ENCODE measurements around the gene HTR1E. TPM values are rescaled to one million over a fixed set of nuclear protein-coding genes. Genes with fewer than 3 reads are reported as not detected.
A peak's percentile ranks its signal among the peaks of the same experiment; 100 is the strongest.
"Not testable (repeated sequence)": the region's sequence is repeated elsewhere in the genome, so short reads cannot be mapped to it uniquely, and the experiment has no call there.

HTR1E gene
- polyA plus RNA-seq, 6 donors from 2014 or later = not detected

DNA sequence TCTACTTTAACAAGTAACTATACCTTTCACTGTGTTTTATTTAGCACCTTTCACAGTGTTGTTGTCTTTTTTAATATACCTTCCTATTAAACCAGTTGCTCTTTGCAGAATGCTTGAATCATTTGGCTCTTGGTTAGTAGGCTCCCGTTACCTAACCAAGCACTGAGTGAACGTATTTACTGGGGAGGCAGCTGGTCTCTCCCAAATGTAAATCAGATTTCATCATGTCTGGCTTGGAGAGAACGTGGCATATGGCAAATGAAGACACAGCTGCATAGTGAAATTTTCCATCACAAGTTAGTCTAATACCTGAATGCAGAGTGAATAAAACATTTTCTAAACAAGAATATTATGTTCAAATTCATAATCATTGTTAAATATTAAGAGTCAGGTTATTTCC, 12.4 kb downstream of the HTR1E start:
- DNase-seq (no peak), ATAC-seq (ENCODE audit: low read depth in 2 of 2) (no peak)
- Mint-ChIP-seq H3K27me3 (peaks cover 0 to 8% (median 1%) of the 10 kb centered on the region in 3 donors), H3K36me3 (no peaks in the 10 kb centered on the region), H3K27ac (no peak overlapping the region), H3K4me1 (no peaks in the 10 kb centered on the region), H3K9me3 (no peaks in the 10 kb centered on the region), H3K4me3 (no peak overlapping the region)

DNA sequence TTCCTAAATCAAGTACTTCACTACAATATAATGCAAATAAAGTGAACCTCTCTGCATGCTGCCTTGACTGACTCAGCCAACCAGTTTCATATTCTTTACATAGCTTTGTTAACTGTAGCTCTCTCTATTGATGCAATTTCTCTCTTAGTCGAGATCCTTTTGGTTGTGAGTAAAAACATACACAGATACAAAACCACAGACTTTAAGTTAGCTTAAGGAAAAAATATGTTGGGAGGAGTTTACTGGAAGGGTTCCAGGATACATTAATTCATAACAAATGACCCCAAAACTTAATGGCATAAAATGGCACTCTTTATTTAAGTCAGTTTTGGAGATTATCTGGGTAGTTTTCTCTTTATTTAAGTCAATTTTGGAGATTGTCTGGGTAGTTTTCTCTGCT, 15.7 kb downstream of the HTR1E start:
- ATAC-seq (ENCODE audit: low read depth in 2 of 2) (no peak), DNase-seq (no peak)
- H3K36me3 Mint-ChIP-seq = no peaks in the 10 kb centered on the region
- H3K9me3 Mint-ChIP-seq = no peaks in the 10 kb centered on the region
- H3K27me3 Mint-ChIP-seq = peaks cover 0 to 8% (median 6%) of the 10 kb centered on the region in 3 donors
- H3K27ac Mint-ChIP-seq = no peak overlapping the region
- H3K4me1 Mint-ChIP-seq = no peaks in the 10 kb centered on the region
- H3K4me3 Mint-ChIP-seq = no peak overlapping the region

DNA sequence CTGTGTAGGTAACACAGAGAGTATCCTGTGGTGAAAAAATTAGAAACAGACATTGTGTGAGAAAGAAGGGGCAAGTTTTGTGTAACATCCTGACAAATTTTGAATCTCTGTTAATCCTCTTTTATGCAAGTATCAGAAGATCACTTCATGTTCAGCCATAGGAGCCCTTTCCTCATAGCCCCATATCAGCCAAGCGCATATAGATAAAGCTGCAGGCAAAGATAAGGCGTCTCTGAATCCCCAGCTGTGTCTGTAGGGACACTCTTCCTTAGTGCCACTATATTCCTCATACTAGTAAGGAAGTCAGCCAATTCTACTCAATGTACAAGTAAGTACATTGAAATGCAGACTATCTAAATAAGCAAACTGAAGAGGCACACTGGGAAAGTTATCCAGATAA, 22.3 kb downstream of the HTR1E start:
- peaks cover 6 to 14% (median 10%) of the 10 kb centered on the region in 3 donors for H3K27me3 Mint-ChIP-seq
- H3K4me1 Mint-ChIP-seq = no peaks in the 10 kb centered on the region
- H3K4me3 Mint-ChIP-seq = no peak overlapping the region
- no peak for ATAC-seq (ENCODE audit: low read depth in 2 of 2)
- no peak overlapping the region for H3K27ac Mint-ChIP-seq
- H3K9me3 Mint-ChIP-seq = peaks cover 0 to 3% (median 0%) of the 10 kb centered on the region in 7 donors
- DNase-seq = no peak
- H3K36me3 Mint-ChIP-seq = no peaks in the 10 kb centered on the region

DNA sequence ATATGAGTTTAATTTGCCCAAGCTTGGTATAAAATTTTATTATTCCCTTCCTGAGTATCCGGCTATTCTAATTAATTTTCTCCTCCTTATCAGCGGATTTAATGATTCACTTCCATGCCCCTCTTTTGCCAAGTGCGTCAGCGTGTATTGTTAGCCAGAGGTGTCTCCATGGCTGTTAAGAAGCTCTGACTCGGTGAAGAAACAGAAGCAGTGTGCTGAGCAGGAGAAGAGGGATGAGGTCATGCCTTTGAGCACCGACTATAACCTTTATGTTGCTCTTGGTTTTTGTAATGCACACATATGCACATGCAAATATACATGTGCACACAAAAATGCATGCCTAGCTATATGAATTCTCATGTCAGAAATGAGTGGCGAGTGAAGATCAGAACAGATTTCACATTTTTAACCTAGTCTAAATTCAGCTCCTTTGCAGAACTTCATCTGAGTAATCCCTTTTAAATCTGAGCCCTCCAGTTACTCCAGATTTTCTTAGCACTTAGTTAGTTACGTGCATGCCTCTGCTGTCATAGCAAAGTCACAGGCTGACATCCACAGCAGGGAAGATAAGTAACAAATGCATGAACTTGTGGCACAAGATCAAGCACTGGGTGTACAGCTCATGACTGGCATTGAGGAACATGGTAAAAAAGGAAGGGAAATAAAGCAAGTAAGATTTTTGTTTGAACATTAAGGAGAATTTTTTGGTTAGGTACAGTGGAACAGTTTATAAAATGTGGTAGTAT, 24.3 kb downstream of the HTR1E start:
- ATAC-seq (ENCODE audit: low read depth in 2 of 2) (no peak), DNase-seq (no peak)
- Mint-ChIP-seq H3K27me3 (peaks cover 19 to 26% (median 20%) of the 10 kb centered on the region in 3 donors), H3K4me1 (no peaks in the 10 kb centered on the region), H3K27ac (no peak overlapping the region), H3K4me3 (no peak overlapping the region), H3K36me3 (no peaks in the 10 kb centered on the region), H3K9me3 (peaks cover 0 to 3% (median 0%) of the 10 kb centered on the region in 7 donors)

DNA sequence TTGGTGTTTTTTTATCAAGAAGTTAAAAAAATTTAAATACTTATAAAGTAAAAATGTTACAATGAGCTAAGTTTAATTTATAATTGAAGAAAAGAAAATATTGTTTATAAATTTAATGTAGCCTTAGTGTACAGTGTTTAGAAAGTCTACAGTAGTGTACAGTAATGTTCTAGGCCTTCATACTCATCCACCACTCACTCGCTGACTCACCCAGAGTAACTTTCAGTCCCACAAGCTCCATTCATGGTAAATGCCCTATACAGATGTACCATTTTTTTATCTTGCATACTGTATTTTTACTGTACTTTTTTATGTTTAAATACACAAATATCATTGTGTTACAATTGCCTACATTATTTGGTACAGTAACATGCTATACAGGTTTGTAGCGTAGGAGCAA, 26.0 kb downstream of the HTR1E start:
- Mint-ChIP-seq H3K4me1 (no peaks in the 10 kb centered on the region), H3K9me3 (peaks cover 0 to under 1% (median 0%) of the 10 kb centered on the region in 7 donors), H3K36me3 (no peaks in the 10 kb centered on the region), H3K27me3 (peaks cover 19 to 28% (median 25%) of the 10 kb centered on the region in 3 donors), H3K4me3 (no peak overlapping the region), H3K27ac (no peak overlapping the region)
- DNase-seq = no peak
- no peak for ATAC-seq (ENCODE audit: low read depth in 2 of 2)

DNA sequence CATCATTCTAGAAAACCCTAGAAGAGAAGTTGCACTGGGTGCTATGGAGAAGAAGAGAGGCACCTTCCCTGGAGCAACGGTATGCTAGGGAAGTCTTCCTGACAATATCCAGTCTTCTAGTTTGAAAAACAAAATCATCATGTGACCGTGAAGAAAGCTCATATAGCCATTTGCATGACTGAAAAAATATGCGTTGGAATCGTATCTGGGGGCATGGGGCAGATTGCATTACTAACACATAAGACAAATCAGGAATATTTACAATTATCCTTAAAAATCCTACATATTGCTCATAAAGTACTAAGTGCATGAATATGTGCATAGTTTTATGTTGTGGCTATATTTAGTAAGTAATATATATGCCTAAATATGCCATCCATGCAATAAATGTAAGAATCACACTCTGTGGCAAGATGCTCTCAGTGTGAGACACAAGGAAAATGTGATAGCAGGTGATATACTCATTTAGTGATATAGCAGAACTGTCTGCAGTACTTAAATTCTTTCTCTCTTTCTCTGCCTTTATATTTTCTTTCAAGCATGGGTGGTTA, 26.8 kb downstream of the HTR1E start:
- no peak overlapping the region for H3K27ac Mint-ChIP-seq
- ATAC-seq (ENCODE audit: low read depth in 2 of 2) = no peak

DNA sequence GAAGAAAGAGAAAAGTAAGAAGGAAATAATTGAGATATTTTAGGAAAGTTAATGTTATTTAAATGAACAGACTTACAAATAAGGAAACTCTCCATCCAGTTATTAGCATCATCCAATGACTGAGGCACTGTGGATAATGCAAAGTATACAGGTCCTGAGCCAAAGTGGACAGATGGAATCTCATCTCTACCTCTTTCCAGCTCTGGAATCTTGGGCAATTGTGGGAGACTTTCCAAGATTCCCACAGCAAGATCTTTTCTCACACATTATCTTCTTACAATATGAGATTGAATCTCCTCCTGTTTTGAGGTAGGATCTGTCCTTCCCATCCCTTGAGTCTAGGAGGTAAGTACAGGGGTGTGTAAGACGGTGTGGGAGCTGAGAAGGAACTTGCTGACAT, 28.9 kb downstream of the HTR1E start:
- Mint-ChIP-seq H3K4me1 (no peaks in the 10 kb centered on the region), H3K4me3 (no peak overlapping the region), H3K27me3 (peaks cover 19 to 31% (median 28%) of the 10 kb centered on the region in 3 donors), H3K27ac (no peak overlapping the region), H3K36me3 (no peaks in the 10 kb centered on the region), H3K9me3 (no peaks in the 10 kb centered on the region)
- DNase-seq = no peak
- no peak for ATAC-seq (ENCODE audit: low read depth in 2 of 2)

More for the DNA sequence above, 26.8 kb downstream of the HTR1E start:
- Mint-ChIP-seq H3K9me3 (no peaks in the 10 kb centered on the region), H3K4me1 (no peaks in the 10 kb centered on the region), H3K4me3 (no peak overlapping the region), H3K27me3 (peaks cover 19 to 28% (median 25%) of the 10 kb centered on the region in 3 donors), H3K36me3 (no peaks in the 10 kb centered on the region)
- no peak for DNase-seq

DNA sequence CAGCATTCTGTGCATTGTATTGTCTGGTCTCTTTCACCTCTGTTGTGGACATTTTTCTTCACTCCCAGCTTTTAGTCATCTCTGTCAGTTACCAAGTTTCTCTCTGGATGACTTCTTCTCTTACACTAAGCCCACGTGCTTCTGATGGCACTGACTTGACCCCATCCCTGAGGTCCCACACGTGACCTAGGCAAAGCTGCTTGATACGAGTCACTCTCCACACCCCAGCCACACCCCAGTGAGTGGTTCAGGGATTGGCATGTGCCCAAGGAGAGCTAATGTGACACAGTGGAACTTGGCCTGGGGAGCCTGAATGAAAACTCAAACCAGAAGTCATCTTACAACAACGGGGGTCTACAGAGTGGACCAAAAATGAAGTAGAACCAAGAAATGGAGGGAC, 32.2 kb downstream of the HTR1E start:
- Mint-ChIP-seq H3K9me3 (no peaks in the 10 kb centered on the region), H3K36me3 (no peaks in the 10 kb centered on the region), H3K4me1 (no peaks in the 10 kb centered on the region), H3K27ac (no peak overlapping the region), H3K27me3 (peaks cover 13 to 27% (median 21%) of the 10 kb centered on the region in 3 donors), H3K4me3 (no peak overlapping the region)
- no peak for DNase-seq
- no peak for ATAC-seq (ENCODE audit: low read depth in 2 of 2)

DNA sequence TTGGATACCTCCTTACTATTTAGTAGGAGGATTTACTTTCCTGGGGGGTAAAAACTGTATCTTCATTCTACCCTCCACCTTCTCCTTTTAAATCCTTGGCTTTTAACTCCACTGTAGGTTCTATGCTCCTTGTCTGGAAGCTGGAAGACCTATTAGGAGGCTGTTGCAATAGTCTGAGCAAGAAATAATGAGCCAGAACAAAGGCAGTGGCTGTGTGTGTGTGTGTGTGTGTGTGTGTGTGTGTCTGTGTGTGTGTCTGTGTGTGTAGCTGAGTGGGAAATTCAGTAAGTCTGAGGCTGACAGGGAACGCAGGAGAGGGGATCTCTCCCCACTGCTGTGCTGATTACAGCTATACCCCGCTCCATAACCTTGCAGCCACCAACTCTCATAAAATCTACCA, 35.8 kb downstream of the HTR1E start:
- no peaks in the 10 kb centered on the region for H3K4me1 Mint-ChIP-seq
- no peak overlapping the region for H3K27ac Mint-ChIP-seq
- no peak overlapping the region for H3K4me3 Mint-ChIP-seq
- ATAC-seq (ENCODE audit: low read depth in 2 of 2) = no peak
- H3K27me3 Mint-ChIP-seq = peaks cover 18 to 20% (median 20%) of the 10 kb centered on the region in 3 donors
- DNase-seq = no peak
- H3K9me3 Mint-ChIP-seq = no peaks in the 10 kb centered on the region
- no peaks in the 10 kb centered on the region for H3K36me3 Mint-ChIP-seq

DNA sequence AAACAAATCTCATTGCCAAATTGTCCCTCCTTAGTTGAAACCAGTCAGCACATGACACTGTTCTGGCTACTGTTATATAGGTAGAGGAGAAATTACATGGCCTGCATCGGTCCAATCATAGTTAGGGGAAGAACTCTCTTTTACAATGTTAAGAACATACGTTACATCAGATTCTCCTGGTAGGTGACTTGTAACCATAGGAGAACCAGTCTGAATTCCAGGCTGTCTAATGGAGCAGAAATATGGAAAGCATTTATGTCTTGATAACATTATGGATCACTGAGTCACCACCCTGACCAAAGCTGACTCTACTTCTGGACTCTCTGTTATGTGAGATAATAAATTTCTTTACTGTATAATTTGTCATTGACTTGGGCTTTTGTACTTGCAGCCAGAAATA, 40.9 kb downstream of the HTR1E start:
- H3K9me3 Mint-ChIP-seq = no peaks in the 10 kb centered on the region

DNA sequence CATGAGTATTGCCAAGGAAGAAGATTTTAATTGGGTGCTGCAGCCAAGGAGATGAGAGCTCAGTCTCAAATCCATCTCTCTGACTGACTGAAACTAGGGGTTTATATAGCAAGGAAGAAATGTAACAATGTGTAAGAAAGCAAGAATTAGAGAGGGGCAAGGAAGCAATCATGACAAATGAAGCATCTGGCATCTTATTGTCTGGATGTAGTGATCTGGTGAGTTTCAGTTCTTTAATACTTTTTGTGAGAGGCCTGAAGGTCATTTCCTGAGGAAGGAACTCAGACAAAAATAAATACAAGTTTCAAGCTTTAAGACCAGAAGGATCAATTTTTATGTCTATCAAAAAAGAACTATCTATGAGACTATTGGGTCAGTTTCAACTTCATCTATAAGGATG, 64.2 kb downstream of the HTR1E start:
- Mint-ChIP-seq H3K36me3 (peaks cover 0 to 8% of the 10 kb centered on the region in 2 donors), H3K4me3 (peak overlapping the region in 6 of 8 donors; percentile 13 to 79 (median 44)), H3K27me3 (peaks cover 0 to 9% (median 0%) of the 10 kb centered on the region in 3 donors), H3K27ac (peak overlapping the region in 4 of 6 donors; percentile 2 to 72 (median 62)), H3K9me3 (peaks cover 0 to 59% (median 27%) of the 10 kb centered on the region in 7 donors), H3K4me1 (peaks cover 16 to 26% (median 22%) of the 10 kb centered on the region in 3 donors)
- DNase-seq (no peak), ATAC-seq (ENCODE audit: low read depth in 2 of 2) (peak in 1 of 2 donors; percentile 27)

More for the DNA sequence above, 40.9 kb downstream of the HTR1E start:
- Mint-ChIP-seq H3K27ac (no peak overlapping the region), H3K36me3 (no peaks in the 10 kb centered on the region), H3K4me3 (no peak overlapping the region), H3K27me3 (peaks cover 24 to 36% (median 26%) of the 10 kb centered on the region in 3 donors), H3K4me1 (no peaks in the 10 kb centered on the region)
- ATAC-seq (ENCODE audit: low read depth in 2 of 2) (no peak), DNase-seq (no peak)

DNA sequence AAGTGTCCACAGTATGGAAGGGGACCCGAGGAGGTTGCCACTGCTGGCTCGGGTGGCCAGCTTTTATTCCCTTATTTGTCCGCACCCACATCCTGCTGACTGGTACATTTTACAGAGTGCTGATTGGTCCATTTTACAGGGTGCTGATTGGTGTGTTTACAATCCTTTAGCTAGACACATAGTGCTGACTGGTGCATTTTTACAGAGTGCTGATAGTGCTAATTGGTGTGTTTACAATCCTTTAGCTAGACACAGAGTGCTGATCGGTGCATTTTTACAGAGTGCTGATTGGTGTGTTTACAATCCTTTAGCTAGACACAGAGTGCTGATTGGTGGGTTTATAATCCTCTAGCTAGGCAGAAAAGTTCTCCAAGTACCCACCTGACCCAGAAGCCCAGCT, 65.1 kb downstream of the HTR1E start:
- H3K27ac Mint-ChIP-seq = peak overlapping the region in 2 of 6 donors; percentile 12 to 38
- peaks cover 0 to 59% (median 27%) of the 10 kb centered on the region in 7 donors for H3K9me3 Mint-ChIP-seq
- peaks cover 0 to 11% (median 0%) of the 10 kb centered on the region in 3 donors for H3K27me3 Mint-ChIP-seq
- not testable (repeated sequence) for H3K36me3 Mint-ChIP-seq; ATAC-seq (ENCODE audit: low read depth in 2 of 2); DNase-seq
- H3K4me1 Mint-ChIP-seq = peaks cover 16 to 26% (median 22%) of the 10 kb centered on the region in 3 donors
- peak overlapping the region in 3 of 8 donors; percentile 27 to 75 (median 40) for H3K4me3 Mint-ChIP-seq

DNA sequence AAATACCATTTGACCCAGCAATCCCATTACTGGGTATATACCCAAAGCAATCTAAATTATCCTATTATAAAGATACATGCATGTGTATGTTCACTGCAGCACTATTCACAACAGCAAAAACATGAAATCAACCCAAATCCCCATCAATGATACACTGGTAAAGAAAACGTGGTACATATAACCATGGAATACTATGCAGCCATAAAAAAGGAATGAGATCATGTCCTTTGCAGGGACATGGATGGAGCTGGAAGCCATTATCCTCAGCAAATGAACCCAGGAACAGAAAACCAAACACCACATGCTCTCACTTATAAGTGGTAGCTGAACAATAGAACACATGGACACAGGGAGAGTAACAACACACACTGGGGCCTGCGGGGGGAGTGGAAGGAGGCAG, 69.2 kb downstream of the HTR1E start:
- not testable (repeated sequence) for DNase-seq; H3K36me3 Mint-ChIP-seq; ATAC-seq (ENCODE audit: low read depth in 2 of 2); H3K4me3 Mint-ChIP-seq; H3K27ac Mint-ChIP-seq
- peaks cover 0 to 42% (median 19%) of the 10 kb centered on the region in 7 donors for H3K9me3 Mint-ChIP-seq
- peaks cover 7 to 11% (median 7%) of the 10 kb centered on the region in 3 donors for H3K4me1 Mint-ChIP-seq
- peaks cover 0 to 11% (median 0%) of the 10 kb centered on the region in 3 donors for H3K27me3 Mint-ChIP-seq

DNA sequence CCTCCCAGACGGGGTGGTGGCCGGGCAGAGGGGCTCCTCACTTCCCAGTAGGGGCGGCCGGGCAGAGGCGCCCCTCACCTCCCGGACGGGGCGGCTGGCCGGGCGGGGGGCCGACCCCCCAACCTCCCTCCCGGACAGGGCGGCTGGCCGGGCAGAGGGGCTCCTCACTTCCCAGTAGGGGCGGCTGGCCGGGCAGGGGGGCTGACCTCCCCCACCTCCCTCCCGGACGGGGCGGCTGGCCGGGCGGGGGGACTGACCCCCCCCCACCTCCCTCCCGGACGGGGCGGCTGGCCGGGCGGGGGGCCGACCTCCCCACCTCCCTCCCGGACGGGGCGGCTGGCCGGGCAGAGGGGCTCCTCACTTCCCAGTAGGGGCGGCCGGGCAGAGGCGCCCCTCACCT, 72.3 kb downstream of the HTR1E start:
- ATAC-seq (ENCODE audit: low read depth in 2 of 2); H3K27ac Mint-ChIP-seq; H3K4me1 Mint-ChIP-seq; H3K4me3 Mint-ChIP-seq; H3K36me3 Mint-ChIP-seq; DNase-seq: not testable (repeated sequence)
- peaks cover 0 to 15% (median 7%) of the 10 kb centered on the region in 7 donors for H3K9me3 Mint-ChIP-seq
- peaks cover 0 to 16% (median 0%) of the 10 kb centered on the region in 3 donors for H3K27me3 Mint-ChIP-seq

Data from naive B cell (primary cell).